ENCODE data around the gene ADAMTSL1.
A peak's percentile ranks its signal among the peaks of the same experiment; 100 is the strongest.

ADAMTSL1 gene

DNA sequence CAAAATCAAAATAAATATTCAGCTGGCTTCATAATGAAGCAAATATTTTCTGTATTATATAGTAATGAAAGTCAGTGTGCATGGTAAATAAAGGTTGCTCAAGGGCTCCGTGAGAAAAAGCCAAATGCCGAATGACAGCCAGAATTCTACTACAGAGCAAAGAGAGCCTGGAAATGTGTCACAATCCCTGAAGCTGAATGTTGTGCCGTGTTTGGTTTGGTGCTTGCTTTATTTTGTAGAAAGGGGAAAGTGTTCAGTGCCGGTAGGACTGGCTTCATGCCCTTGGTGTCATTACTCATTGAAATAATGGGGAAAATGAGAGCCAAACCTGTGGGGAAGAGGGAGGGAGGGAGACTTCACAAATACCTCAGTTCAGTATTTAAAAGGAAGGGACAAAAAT lies 26.8 kb upstream of the ADAMTSL1 start:
- Histone ChIP-seq H3K9ac (ENCODE audit: low read depth, low read length) (no peak overlapping the region), H3K36me3 (ENCODE audit: insufficient read depth, low read length) (no peaks in the 10 kb centered on the region)

DNA sequence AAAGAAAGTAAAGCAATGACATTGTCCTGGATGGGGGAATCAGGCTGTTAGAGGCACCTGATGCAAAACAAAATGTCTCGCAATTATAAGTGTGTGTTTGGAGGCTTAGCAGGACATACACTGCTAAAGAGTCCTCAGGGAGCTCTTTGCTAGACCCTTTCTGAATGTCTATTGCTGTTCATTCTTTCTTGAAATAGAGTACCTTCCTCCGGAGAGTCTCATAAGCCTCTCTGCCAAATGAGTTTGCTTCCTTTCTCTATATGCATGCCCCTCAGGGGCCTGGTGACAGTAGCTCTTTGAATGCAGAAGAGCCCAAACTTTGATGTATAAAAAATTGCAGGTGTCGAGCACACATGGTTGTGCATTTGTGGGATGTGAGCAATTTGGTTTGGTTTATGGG lies 26.4 kb upstream of the ADAMTSL1 start:
- H3K27me3 ChIP-seq (ENCODE audit: control insufficient read depth, insufficient read depth, low read length), result no peaks in the 10 kb centered on the region
- H3K4me1 ChIP-seq (ENCODE audit: control insufficient read depth, insufficient read depth, low read length), result peaks cover 11% of the 10 kb centered on the region
- H3K4me2 ChIP-seq (ENCODE audit: low read length), result peak overlapping the region; percentile 14
- H3K36me3 ChIP-seq (ENCODE audit: insufficient read depth, low read length), result no peaks in the 10 kb centered on the region
- no peaks in the 10 kb centered on the region for H3K9me3 ChIP-seq (replicated peaks; ENCODE audit: low read length)
- H3K9ac ChIP-seq (ENCODE audit: low read depth, low read length), result no peak overlapping the region
- H3K4me3 ChIP-seq (ENCODE audit: low read length), result no peak overlapping the region

More for the DNA sequence above, 26.8 kb upstream of the ADAMTSL1 start:
- Histone ChIP-seq H3K9me3 (replicated peaks; ENCODE audit: low read length) (no peaks in the 10 kb centered on the region), H3K27me3 (ENCODE audit: control insufficient read depth, insufficient read depth, low read length) (no peaks in the 10 kb centered on the region), H3K4me3 (ENCODE audit: low read length) (no peak overlapping the region), H3K4me2 (ENCODE audit: low read length) (peak overlapping the region; percentile 14), H3K4me1 (ENCODE audit: control insufficient read depth, insufficient read depth, low read length) (peaks cover 15% of the 10 kb centered on the region)

DNA sequence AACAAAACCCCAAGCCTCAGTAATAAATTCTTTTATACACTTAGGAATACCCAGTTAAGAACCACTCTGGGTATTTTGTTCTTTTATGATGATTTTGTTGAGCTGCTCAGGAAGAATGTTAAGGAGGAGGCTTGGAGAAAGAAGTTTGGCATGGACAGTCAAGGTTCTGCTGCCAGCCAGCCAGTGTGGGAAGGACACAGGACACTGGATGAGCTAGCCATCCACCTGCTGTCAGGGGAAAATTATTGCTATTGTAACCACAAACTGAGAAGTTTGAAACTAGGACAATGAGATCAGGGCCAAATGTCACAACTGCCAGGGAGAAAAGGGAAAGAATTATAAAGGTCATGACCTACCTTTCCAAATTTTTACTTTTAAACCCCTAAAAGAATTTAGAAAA lies 25.9 kb upstream of the ADAMTSL1 start:
- Histone ChIP-seq H3K9me3 (replicated peaks; ENCODE audit: low read length) (no peaks in the 10 kb centered on the region), H3K4me3 (ENCODE audit: low read length) (no peak overlapping the region), H3K36me3 (ENCODE audit: insufficient read depth, low read length) (no peaks in the 10 kb centered on the region), H3K4me1 (ENCODE audit: control insufficient read depth, insufficient read depth, low read length) (peaks cover 6% of the 10 kb centered on the region), H3K27me3 (ENCODE audit: control insufficient read depth, insufficient read depth, low read length) (no peaks in the 10 kb centered on the region), H3K4me2 (ENCODE audit: low read length) (no peak overlapping the region), H3K9ac (ENCODE audit: low read depth, low read length) (no peak overlapping the region)

- no peaks in the 10 kb centered on the region for H3K9me3 ChIP-seq (replicated peaks; ENCODE audit: low read length)
- H3K4me1 ChIP-seq (ENCODE audit: control insufficient read depth, insufficient read depth, low read length), result peaks cover 5% of the 10 kb centered on the region
- no peak overlapping the region for H3K9ac ChIP-seq (ENCODE audit: low read depth, low read length)
- no peaks in the 10 kb centered on the region for H3K36me3 ChIP-seq (ENCODE audit: insufficient read depth, low read length)
- H3K4me2 ChIP-seq (ENCODE audit: low read length), result no peak overlapping the region
- H3K4me3 ChIP-seq (ENCODE audit: low read length), result no peak overlapping the region
- no peaks in the 10 kb centered on the region for H3K27me3 ChIP-seq (ENCODE audit: control insufficient read depth, insufficient read depth, low read length)
These were observed 22.5 kb upstream of the ADAMTSL1 start for GRCh38 chr9:18451406-18451805.

- Histone ChIP-seq H3K9me3 (replicated peaks; ENCODE audit: low read length) (no peaks in the 10 kb centered on the region), H3K36me3 (ENCODE audit: insufficient read depth, low read length) (no peaks in the 10 kb centered on the region), H3K9ac (ENCODE audit: low read depth, low read length) (no peak overlapping the region), H3K27me3 (ENCODE audit: control insufficient read depth, insufficient read depth, low read length) (no peaks in the 10 kb centered on the region), H3K4me3 (ENCODE audit: low read length) (no peak overlapping the region), H3K4me2 (ENCODE audit: low read length) (no peak overlapping the region), H3K4me1 (ENCODE audit: control insufficient read depth, insufficient read depth, low read length) (peaks cover 2% of the 10 kb centered on the region)
These were observed 21.7 kb upstream of the ADAMTSL1 start for GRCh38 chr9:18452276-18452675.

- Histone ChIP-seq H3K4me3 (ENCODE audit: low read length) (no peak overlapping the region), H3K27me3 (ENCODE audit: control insufficient read depth, insufficient read depth, low read length) (no peaks in the 10 kb centered on the region), H3K9me3 (replicated peaks; ENCODE audit: low read length) (no peaks in the 10 kb centered on the region), H3K4me1 (ENCODE audit: control insufficient read depth, insufficient read depth, low read length) (peaks cover 22% of the 10 kb centered on the region), H3K36me3 (ENCODE audit: insufficient read depth, low read length) (no peaks in the 10 kb centered on the region), H3K4me2 (ENCODE audit: low read length) (no peak overlapping the region), H3K9ac (ENCODE audit: low read depth, low read length) (no peak overlapping the region)
These were observed 17.2 kb upstream of the ADAMTSL1 start for GRCh38 chr9:18456624-18457237.

DNA sequence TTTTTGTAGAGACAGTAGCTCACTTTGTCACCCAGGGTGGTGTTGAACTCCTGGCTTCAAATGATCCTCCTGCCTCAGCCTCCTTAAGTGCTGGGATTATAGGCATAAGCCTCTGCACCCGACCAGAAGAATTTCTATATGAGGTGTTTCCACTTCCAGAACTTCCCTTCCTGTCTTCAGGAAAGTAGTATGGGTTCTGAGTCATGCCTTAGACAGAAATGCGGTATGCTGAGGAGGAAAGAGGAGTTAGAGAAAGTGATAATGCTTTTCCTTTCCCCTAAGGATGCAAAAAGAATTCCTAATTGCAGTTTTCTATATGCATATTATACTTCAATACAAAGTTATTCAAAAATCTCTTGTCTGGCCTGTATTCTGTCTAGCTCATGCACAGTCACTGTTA lies 16.4 kb upstream of the ADAMTSL1 start:
- H3K4me1 ChIP-seq (ENCODE audit: control insufficient read depth, insufficient read depth, low read length), result peaks cover 22% of the 10 kb centered on the region
- no peaks in the 10 kb centered on the region for H3K27me3 ChIP-seq (ENCODE audit: control insufficient read depth, insufficient read depth, low read length)
- no peaks in the 10 kb centered on the region for H3K9me3 ChIP-seq (replicated peaks; ENCODE audit: low read length)
- no peak overlapping the region for H3K9ac ChIP-seq (ENCODE audit: low read depth, low read length)
- H3K4me2 ChIP-seq (ENCODE audit: low read length), result no peak overlapping the region
- H3K4me3 ChIP-seq (ENCODE audit: low read length), result no peak overlapping the region
- H3K36me3 ChIP-seq (ENCODE audit: insufficient read depth, low read length), result no peaks in the 10 kb centered on the region

DNA sequence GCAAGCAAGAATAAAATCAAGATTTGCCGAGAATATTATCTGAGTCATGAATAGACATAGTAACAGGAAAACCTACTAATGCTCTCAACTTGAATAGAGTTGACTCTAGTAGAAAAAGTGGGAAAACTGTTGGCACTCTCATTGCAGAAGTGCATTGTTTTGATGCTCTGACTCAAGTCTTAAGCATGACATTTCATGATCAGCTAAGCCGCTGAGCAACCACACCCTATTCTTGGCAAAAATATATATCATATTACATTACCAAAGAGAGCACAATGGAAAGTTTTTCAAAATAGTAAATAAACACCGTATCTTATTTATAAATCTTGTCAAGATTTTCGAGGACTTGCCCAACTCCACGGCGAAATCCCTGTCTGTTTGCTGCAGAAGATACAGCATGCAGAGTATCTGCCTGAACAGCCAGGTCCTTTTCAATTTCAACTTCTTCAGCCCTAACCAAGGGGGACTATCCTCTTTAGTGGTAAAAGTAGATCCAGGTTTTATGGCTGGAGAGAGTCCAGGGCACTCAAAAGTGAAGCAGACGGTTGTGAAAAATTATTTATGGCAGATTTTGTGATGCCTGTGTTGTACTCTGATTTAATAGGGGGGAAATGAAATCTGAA lies 13.9 kb upstream of the ADAMTSL1 start:
- H3K36me3 ChIP-seq (ENCODE audit: insufficient read depth, low read length), result no peaks in the 10 kb centered on the region
- peaks cover 27% of the 10 kb centered on the region for H3K4me1 ChIP-seq (ENCODE audit: control insufficient read depth, insufficient read depth, low read length)
- H3K9me3 ChIP-seq (replicated peaks; ENCODE audit: low read length), result no peaks in the 10 kb centered on the region
- H3K4me2 ChIP-seq (ENCODE audit: low read length), result peak overlapping the region; percentile 70
- H3K27me3 ChIP-seq (ENCODE audit: control insufficient read depth, insufficient read depth, low read length), result no peaks in the 10 kb centered on the region
- peak overlapping the region; percentile 26 for H3K4me3 ChIP-seq (ENCODE audit: low read length)
- H3K9ac ChIP-seq (ENCODE audit: low read depth, low read length), result peak overlapping the region; percentile 41

DNA sequence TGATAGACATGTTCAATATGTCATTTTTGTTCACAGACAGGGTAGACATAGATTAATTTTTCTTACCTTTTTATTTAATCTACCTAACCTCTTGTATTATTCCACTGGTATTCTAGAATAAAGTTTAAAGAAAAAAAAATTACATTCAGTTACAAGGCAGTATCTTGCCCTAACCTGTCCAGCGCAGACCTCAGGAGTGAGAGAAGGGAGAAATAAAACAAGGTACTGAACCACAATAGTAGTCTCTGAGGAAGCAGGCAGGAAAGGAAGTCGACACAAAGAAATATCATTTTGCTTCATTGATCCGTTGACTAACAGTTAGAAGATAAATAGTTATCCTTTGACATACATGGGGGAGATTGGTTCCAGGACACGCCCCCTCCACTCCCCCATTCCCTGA lies 12.5 kb upstream of the ADAMTSL1 start:
- Histone ChIP-seq H3K4me1 (ENCODE audit: control insufficient read depth, insufficient read depth, low read length) (peaks cover 27% of the 10 kb centered on the region), H3K36me3 (ENCODE audit: insufficient read depth, low read length) (no peaks in the 10 kb centered on the region), H3K9ac (ENCODE audit: low read depth, low read length) (no peak overlapping the region), H3K9me3 (replicated peaks; ENCODE audit: low read length) (no peaks in the 10 kb centered on the region), H3K4me3 (ENCODE audit: low read length) (no peak overlapping the region), H3K4me2 (ENCODE audit: low read length) (no peak overlapping the region), H3K27me3 (ENCODE audit: control insufficient read depth, insufficient read depth, low read length) (no peaks in the 10 kb centered on the region)

DNA sequence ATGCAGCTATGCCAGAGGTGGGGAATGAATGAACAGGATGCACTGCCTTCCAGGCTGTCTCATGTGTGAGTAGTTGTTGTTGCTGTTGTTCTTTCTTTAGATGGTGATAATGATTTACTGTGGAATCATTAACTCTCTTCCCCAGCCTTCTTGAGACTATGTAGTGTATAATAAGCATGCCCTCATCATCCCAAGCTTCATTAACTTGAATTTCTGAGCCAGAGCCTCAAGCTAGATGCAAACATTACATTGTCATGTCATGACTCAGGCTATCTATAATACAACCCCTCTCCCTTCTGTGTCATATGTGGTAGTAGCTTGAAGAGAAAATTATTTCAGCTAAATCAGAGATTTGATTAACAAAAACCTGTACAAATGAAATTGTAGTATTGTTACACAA lies 10.0 kb upstream of the ADAMTSL1 start:
- Histone ChIP-seq H3K4me1 (ENCODE audit: control insufficient read depth, insufficient read depth, low read length) (peaks cover 20% of the 10 kb centered on the region), H3K4me2 (ENCODE audit: low read length) (no peak overlapping the region), H3K27me3 (ENCODE audit: control insufficient read depth, insufficient read depth, low read length) (no peaks in the 10 kb centered on the region), H3K9ac (ENCODE audit: low read depth, low read length) (no peak overlapping the region), H3K9me3 (replicated peaks; ENCODE audit: low read length) (no peaks in the 10 kb centered on the region), H3K36me3 (ENCODE audit: insufficient read depth, low read length) (no peaks in the 10 kb centered on the region), H3K4me3 (ENCODE audit: low read length) (no peak overlapping the region)

DNA sequence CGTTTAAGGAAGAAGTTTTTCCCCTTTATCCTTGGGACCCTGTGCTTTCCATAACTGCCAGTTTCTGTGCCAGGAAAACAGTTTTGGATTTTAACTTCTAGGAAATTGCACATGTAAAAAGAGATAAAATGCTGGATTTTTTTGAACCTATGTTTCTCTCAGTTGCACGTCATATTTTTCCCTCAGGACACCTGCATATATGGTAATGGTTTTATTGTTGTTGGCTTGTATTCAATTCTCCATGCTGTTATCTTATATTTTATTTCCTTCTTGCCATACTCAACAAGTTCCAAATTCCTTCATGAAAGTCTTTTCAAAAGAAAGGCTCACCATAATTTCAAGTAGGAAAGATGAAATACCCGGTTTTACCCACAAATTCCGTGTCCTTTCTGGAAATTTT lies 7.9 kb upstream of the ADAMTSL1 start:
- Histone ChIP-seq H3K36me3 (ENCODE audit: insufficient read depth, low read length) (no peaks in the 10 kb centered on the region), H3K4me3 (ENCODE audit: low read length) (no peak overlapping the region), H3K9ac (ENCODE audit: low read depth, low read length) (no peak overlapping the region), H3K4me1 (ENCODE audit: control insufficient read depth, insufficient read depth, low read length) (peaks cover 5% of the 10 kb centered on the region), H3K4me2 (ENCODE audit: low read length) (no peak overlapping the region), H3K27me3 (ENCODE audit: control insufficient read depth, insufficient read depth, low read length) (no peaks in the 10 kb centered on the region), H3K9me3 (replicated peaks; ENCODE audit: low read length) (peaks cover 4% of the 10 kb centered on the region)

- no peaks in the 10 kb centered on the region for H3K27me3 ChIP-seq (ENCODE audit: control insufficient read depth, insufficient read depth, low read length)
- H3K4me2 ChIP-seq (ENCODE audit: low read length), result no peak overlapping the region
- peaks cover 5% of the 10 kb centered on the region for H3K4me1 ChIP-seq (ENCODE audit: control insufficient read depth, insufficient read depth, low read length)
- no peak overlapping the region for H3K9ac ChIP-seq (ENCODE audit: low read depth, low read length)
- no peak overlapping the region for H3K4me3 ChIP-seq (ENCODE audit: low read length)
- no peaks in the 10 kb centered on the region for H3K36me3 ChIP-seq (ENCODE audit: insufficient read depth, low read length)
- peaks cover 4% of the 10 kb centered on the region for H3K9me3 ChIP-seq (replicated peaks; ENCODE audit: low read length)
These were observed 6.3 kb upstream of the ADAMTSL1 start for GRCh38 chr9:18467696-18468095.
